PC-9 (cell line): ENCODE results near the gene ITGA2B.

Source experiments
- EZH2 ChIP-seq: fragments of 200-600 bp; sonication (generic); IDR thresholded peaks from 2 replicates; pipeline ENCODE4 v1.8.0; 2017; ENCODE audit warnings: antibody characterized with exemption, low read depth
- TF ChIP-seq, protein P1 (sequence below): fragments of 200-600 bp; sonication (generic); conservative IDR thresholded peaks from 2 replicates; pipeline ENCODE4 v1.6.1; 2017; ENCODE audit warnings: mixed run types, antibody characterized with exemption, mild to moderate bottlenecking, moderate library complexity

DNA sequence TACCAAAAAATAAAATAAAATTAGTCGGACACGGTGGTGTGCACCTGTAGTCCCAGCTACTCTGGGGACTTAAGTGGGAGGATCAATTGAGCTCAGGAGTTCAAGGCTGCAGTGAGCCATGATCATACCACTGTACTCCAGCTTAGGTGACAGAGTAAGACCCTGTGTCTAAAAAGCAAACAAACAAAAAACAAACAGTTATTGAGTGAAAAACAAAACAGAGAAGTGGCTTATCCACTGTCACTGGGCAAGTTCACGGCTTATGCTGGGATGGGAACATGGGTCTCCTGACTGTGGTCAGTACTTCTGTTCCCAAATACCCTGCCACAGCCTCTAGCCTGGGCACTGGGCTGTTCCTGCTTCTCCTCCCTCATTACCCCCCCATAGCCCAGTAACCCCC lies 53.9 kb downstream of the ITGA2B start:
- TF ChIP-seq, protein P1, sequence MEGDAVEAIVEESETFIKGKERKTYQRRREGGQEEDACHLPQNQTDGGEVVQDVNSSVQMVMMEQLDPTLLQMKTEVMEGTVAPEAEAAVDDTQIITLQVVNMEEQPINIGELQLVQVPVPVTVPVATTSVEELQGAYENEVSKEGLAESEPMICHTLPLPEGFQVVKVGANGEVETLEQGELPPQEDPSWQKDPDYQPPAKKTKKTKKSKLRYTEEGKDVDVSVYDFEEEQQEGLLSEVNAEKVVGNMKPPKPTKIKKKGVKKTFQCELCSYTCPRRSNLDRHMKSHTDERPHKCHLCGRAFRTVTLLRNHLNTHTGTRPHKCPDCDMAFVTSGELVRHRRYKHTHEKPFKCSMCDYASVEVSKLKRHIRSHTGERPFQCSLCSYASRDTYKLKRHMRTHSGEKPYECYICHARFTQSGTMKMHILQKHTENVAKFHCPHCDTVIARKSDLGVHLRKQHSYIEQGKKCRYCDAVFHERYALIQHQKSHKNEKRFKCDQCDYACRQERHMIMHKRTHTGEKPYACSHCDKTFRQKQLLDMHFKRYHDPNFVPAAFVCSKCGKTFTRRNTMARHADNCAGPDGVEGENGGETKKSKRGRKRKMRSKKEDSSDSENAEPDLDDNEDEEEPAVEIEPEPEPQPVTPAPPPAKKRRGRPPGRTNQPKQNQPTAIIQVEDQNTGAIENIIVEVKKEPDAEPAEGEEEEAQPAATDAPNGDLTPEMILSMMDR: no peak
- no peak for TF ChIP-seq EZH2
